ENCODE results near the gene BAHCC1.

Gene BAHCC1

DNA sequence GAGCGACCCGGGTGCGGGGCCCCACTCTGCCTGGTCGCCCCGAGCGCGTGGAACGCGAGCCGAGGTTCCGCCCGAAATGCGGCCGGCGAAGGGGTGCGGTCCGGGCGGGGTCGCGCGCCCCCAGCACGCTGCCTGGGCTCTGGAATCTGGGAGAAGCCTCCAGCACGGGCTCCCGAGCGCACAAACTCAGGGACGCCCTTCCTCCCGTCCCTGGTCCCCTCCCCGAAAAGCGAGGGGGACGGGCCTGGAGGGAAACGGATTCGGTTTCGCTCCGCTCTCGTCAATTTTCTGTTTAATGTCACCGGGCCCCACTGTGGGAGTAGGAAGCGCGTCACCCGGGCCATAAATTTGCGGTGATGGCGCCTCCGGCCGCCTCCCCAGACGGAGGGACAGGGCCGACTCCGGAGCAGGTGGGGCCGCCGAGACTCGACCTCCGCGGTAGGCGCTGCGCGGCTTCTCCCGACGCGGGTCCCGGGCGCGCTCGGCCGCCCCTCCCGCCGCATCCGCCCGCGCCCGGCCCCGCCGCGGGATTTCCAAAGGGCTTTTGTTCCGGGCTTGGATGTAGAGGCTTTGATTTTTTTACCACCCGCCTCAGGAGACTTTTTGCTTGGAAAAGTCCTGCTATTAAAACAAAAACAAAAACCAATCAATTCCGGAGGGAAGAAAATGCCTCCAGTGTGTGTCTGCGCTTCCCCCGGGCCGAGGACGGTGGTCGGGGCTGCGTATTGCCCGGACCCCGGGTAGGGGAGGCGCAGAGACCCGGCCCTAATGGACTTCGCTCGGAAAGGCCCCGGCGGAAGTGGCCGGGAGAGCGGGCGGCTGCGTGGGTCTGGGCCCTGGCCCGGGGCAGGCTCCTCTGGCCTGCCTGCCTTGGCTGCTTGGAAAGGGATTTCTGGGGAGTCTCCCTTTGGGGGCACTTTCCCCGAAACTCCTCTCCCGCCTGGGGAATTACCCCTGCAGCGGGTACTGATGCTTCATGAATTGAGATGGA, 7.9 kb upstream of the BAHCC1 start:
- DNase-seq: no peak

DNA sequence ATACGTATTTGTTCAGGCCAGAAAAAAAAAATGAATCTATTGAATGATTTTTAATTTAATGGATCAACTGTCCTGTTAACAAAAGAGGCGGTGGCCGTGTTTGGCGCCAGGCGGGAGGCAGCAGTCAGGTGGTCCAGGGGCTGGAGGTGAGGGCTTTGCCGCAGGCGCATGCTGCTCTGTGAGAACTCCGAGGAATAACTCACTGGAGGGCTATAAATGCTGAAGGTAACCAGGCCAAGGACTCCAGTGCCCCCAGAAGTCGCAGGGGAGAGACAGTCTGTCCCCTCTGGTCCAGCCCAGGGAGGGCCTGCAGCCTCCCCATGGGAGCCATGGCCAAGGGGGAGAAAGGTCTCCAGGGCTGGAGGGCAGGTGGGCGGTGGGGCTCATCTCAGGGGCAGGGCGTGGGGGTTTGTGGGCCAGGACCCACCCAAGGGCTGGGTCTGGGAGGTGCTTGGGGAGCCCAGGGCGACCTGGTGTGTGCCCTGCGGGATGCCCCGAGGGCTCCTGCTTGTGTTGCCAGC, 7.1 kb upstream of the BAHCC1 start:
- DNase-seq: no peak

DNA sequence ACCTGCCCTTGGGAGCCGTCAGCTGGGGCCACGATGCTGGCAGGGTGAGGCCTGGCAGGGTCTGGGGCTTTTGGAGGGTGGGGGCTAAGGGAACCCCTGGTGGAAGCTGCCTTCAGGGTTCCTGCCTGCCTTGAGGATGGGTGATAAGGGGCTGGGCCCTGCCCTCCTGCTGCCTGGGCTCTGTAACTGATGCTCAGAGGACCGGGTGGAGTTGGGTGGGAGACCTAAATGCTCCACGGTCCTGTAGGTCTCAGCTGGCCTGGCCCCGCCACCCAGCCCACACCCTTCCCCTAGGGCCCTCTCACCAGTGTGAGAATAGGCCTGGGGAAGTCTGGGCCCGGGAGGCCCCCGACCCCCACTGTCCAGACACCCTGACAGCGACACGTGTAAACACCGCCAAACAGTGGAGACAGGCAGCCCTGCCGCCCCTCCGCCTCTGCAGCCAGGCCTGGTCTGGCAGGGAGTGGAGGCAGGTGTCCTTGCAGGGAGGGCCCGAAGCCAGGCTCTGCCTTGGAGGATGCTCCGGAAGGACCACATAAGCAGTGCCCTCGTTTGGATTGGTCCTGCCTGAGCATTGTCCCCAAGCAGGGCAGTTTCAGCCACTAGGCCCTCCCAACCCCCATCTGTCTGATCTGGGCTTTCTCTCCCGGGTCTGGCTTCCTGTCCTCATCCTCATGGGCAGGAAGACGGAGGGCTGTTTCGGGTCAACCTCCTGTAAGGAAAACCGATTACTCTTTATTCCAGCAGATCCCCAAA, 6.5 kb upstream of the BAHCC1 start:
- no peak for DNase-seq

DNA sequence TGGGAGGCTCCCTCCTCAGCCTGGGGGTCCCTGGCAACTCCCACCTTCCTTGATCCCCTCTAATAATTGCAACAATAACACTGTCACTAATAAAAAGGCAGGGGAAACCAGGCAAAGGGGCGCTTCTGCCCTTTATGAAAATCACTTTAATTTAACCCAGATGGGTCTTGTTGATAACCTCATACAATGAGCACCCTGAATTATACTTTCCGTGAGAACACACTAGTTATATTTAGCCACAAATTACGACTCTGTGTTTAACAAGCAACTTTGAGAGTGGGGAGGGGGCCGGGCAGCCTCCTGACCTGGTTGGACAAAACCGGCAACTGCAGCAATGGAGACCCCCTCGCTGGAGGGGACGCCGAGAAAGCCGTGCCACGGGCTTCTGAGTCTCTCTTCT, 5.7 kb upstream of the BAHCC1 start:
- DNase-seq: no peak

DNA sequence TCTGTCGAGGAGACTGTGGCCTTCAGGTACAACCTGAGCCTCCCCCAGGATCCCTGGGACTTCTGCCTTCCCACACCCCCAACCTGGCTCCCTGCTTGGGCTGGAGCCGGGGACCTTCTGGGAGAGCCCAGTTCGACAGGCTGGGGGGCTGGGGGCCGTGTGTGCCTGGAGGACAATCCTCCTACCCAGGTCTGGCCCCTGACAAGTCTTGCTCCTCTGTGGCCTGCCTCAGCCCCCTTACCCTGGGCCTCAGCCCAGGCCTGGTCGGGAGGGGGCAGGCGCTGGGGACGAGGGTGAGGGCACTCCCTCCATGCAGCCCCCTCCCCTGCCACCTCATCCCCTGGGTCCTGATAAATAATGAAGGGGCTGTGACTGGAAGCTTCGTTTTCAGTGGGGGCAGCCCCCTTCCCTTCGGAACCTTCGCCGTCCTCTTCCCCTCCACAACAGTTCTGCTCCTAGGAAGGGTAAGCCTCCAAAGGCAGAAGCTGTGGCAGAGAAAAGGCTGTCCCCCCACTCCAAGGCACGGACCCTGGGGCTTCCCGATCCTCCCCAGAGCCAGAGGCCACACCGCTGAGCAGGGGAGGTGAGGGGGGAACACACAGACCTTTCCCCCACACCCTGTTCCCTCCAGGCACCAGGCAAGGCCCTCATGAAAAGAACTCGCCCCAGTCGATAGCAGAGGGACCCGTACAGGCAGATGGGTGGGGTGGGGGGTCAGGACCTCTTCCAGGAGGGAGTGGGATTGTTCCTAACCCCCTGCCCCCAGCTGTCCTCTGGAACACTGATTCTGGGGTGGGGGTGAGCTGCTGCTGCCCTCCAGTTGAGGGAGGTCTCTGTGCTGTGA, 5.0 kb upstream of the BAHCC1 start:
- DNase-seq: no peak

DNA sequence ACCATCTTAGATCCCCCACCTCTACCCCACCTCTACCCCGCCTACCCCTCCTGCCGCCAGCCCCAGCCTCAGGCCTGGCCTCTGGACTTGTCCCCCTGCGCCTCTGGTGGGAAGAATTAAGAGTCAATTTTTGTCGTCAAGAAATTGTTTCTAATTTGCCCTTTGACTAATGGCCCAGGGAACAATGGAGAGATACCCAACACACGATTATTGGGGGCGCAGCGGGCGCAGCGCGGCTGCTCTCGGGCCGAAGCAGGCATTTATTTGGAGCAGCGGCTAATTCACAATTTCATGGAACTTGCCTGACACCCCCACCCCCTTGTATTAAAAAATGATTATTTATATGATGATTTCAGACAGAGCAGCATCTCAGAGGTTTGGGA, 4.4 kb upstream of the BAHCC1 start:
- DNase-seq: no peak

DNA sequence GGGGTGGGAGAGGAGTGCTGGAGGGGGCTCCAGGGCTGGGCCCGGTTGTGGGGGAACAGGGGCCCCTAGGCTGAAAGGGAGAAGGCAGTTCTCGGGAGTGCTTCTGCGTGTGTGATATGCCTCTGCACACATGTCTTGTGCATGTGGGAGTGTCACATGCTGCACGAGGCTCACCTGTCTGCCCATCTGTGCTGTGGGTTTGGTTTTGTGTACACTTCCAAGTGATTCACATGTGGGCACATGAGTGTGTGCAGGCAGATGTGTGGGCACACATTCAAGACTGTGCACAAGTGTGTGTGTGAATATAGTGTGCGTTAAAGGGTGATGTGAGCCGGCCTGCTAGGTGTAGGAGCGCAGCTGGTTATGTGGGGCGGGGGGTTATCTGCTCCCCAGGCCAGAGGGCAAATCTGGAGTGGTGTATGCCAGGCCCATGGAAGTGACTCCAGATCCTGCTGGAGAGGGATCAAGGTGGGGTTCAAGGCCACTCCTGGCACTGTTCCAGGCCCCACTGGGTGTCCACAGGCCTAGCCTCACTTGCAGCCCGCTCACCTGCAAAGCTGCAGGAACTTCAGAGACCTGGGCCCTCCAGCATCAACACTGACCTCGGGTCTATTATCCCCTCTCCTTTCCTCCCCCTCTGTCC, 3.8 kb upstream of the BAHCC1 start:
- no peak for DNase-seq

DNA sequence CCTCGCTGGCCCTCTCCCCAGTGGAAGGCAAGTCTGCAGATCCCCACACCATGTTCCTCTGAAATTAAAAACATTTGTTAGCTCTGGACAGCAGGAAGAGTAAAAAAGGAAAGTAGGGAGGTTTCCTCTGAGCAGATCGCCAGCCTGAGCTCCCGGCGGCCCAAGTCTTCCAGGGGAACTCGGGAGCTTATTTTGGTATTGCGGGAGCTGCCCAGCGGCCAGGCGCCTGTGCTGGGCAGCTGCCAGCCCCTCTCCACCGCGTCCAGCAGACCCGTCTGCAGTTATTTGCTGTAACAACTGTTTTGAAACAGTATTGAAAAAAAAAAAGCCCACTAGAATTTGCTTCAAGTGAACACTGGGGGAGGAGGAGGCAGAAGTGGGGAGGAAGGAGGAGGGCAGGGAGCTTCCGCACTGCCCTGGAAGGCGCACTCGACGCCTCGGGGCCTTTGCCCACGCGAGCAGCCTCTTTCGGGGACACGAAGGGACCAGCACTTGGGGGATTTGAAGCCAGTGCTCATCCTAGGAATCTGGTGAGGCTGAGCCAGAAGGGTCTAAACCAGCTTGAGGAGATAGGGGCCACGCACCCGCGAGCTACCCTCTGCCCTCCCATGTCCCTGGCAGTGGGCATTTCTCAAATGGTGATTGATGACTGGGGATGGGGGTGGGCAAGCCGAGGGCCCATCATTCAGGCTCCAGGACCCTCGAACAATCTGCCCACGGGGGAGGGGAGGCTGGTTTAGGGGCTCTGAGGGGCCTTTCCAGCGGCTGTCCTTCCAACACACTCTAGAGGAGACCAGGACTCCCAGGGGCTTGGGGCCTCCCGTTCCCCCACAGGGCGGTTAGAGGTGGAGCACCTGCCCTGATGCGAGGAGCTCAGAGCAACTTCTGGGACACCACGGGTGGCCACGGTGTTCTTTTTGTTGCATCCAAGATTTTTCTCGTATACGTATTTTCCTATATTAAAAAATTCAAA, 3.0 kb upstream of the BAHCC1 start:
- DNase-seq: no peak

DNA sequence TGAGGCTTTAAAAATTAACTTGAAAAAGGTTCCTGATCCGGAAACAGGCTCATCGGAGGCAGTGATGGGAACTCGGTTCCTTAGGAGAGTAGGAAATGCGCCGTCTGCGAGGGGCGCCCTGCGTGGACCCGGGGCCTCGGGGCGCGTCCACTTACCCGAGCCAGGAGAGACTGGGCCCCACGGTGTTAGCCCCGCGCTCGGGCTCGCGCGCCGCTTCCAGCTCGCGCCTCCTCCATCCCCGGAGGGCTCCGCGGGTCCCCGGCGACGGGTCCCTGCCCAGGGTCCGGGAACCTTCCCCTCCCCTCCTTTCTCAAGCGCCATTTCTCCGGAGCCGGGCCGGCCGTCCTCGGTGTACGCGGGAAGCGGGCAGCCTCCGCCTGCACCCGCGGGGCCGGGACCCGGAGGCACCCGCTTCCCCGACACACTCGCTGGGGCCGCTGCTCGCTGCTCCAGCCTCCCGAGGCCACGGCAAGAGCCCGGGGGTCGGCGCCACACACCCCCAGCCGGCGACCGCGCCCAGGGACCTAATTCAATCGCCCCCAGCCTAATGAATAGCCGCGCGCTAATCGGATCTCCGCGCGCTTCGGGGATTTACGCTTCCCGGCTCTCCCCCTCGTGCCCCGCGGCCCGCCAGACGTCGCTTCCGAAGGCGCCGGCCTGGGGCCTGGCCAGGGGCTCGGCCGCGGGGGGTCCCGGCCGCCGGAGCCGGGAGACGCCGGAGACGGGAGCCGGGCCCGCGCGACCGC, 2.2 kb upstream of the BAHCC1 start:
- no peak for DNase-seq

DNA sequence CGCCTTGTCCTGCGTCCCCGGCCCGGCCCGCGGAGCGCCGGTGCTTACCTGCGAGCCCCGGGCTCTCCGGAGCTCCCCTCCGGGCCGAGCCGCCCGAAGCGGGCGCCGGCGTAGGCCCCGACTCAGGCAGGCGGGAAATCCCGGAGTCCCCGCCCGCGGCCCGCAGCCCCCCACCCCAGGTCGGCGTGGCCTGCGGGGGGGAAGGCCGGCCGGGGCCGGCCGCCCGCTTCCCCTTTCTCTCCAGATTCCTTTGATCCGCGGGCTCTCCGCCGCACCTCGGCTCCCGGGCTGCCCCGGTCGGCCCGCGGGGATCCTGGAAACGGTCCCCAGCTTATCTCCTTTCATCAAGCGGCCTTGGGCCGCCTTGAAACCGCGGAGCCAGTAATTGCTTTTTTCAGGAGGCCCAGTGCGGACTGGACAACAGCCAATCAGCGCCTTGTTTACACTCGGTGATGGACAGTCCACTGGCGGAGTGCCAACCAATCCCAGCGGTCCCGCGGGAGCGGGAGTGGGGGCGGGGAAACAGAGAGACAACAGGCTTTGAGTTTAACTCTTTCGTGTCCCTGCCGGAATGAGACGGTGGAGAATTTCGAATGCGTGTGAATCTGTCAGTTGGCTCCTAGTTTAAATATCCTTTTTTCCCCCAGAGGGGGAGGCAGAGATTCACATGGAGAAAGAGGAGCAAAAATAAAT, 1.4 kb upstream of the BAHCC1 start:
- DNase-seq: peak; percentile 91

DNA sequence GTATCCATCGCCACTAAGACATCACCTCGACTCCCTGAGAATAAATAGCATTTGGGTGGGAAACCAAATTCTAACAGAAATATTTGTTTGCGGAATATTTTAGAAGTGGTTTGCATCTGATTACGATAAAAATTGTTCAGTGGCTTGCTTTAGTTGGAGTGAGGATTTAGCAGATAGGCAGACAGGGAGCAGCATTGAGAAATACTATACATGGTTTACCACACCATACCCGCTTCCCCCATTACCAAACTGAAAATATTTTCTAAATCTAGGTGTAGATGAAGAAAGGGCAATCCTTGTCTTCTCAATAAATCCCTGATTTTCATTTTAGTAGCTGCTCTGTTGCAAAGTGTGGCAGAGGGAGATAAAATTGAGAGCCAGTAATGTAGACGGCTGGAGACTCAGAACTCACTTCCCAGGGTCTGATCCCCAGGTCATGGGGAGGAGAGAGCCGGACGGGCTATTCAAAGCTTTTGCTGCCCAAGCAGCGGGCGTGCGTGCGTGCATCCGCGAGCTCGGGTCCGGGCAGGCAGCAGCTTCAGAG, 808 bp upstream of the BAHCC1 start:
- no peak for DNase-seq

DNA sequence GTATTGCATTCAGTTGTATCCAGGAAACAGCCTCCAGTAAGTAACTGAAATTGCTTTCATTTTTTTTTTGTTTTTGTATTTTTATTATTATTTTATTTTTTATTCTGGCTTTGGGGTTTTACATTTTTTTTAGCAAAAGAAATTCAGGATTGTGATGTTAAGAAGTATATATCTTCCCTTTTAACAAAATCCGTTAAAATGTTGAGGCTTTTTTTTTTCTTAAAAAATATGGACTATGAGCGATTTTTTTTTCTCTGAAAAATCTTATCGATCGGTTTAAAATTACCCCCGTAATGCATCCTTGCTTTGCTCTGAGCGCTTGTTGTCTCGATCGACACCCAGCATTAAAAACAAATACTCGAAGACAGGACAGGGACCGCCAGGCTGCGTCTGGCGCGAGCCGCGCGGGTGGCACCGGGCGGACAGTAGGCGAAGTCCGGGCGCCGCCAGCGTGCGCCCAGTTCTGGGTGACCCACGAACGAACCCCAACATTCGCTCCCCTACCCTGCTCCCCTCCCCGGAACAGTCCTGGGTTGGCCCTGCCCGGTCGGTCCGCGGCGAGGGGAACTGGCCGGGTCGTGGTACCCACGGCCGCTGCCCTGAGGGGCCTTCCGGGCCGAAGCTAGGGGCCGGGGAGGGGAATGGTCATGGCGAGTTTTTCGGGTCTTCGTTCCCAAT, 482 bp downstream of the BAHCC1 start:
- DNase-seq: no peak

DNA sequence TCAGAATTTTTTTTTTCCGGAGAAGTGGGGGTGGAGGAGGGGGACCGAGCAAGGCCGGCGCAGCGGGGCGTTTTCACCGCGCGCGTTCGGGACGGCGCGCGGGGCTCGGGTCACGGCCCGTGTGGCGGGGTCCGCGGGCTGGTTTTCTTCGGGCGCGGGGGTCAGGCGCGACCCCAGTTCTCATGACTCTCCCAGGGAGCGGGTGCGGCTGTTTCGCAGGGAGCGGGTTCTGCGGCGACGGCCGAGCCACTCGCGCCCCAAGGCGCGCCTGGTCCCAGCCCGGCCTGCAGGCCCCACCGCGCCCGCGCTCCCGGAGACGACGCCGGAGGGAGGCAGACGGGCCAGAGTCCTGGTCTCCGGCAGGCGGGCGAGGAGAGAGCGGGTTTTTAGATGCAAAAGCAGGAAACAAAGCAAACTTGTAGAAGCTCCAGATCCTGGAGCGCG, 1.0 kb downstream of the BAHCC1 start:
- no peak for DNase-seq

DNA sequence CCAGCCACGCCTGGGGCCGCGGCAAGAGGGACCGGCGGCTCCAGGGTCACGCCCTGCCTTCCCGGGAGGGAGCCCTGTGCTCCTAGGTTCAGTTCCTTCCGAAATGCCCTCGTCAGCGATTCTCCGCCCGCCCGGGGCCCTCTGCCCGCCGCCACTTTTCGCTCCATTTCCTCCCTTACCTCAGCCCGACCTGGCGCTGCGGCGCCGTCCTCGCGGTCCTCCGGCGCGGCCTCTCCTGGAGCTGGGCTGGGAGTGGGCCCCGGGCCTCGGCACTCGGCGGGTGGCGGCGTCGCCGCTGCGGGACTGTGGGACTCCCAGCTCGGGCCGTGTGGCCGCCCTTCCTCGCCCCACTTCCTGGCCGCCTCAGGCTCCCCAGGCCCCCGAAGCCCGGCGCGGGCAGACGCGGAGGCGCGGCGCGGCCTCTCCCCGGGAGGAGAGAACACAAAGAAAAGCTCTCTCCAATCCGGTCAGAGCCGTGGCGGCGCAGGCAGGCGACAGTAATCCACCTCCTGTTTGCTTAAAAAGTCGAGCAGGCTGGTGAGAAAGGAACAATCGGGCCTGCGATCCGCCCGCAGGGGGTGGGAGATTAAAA, 1.6 kb downstream of the BAHCC1 start:
- no peak for DNase-seq

DNA sequence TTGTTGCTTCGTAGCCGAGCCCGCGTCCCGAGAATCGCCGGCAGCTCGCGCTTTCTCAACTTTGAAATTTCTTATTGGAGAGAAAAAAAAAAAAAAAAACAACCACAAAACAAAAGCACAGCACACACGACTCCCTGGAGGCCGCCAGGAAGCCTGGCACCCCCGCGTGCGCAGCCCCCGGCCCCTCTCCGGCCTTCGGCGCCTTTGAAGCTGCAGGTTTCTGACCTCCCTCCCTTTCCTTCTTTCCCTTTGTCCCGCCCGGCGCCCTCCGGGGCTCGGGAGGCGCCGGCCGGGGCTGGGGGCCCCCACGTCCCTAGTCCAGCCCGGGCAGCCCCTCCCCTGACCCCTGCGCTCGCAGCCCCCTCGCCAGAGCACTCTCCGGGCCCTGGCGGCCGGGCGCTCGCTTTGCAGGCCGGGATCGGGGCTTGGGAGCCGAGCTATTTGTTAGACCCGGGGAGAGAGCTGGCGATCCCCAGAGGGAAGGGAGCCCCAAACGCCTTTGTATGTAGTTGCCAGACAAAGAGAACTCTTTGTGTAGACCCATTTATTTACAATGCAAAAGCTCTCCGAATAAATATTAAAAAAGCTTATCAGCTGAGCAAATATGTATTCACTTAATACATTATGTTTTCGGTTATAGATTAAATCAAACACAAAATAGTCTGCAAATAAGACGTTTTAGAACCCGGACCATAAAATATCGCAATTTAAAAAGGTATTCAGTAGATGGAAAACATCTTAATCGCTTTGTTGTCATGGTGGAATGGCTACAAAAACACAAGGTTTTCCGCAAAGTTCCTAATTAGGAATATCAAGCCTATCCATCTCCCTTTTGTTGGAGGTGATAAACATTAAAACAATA, 2.3 kb downstream of the BAHCC1 start:
- DNase-seq: no peak

DNA sequence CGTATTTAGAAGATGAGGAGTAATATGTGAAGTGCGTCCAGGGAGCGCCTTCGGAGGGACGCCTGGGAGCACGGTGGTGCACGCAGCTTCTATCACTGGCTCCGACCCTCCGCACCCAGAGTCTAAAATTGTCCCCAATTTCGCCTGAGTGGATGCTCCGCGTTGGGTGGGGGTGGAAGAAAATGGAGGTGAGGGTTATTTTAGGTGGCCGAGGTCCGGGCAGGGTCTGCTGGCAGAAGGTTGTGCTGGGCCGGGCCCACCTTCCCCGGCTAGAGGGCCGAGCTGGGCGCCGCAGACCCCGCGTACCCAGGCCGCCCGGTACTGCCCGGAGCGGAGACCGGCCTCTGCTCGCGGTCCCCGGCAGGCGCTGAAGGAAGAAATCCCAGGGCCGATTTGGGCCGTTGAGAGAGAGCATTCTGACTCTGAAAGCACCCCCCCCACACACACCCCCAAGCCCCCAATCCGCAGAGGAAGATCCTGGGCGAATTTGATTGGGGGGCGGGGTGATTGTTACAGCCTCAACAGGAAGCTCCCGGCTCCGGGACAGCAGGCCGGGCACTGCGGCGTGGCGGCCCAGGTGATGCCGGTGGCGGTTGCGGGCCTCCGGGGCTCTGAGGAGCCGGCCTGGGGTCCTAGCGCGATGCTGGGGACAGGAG, 3.0 kb downstream of the BAHCC1 start:
- no peak for DNase-seq

All from DMS79 (cell line).